ENCODE measurements around the gene GRM7.

- TF ChIP-seq GATA3 (IDR thresholded peaks at IDR 0.05; ENCODE audit: low read depth, low read length): no peak
- no peak for TF ChIP-seq GATA2 (IDR thresholded peaks at IDR 0.05; ENCODE audit: low read depth, low read length)
Observed at GRCh38 chr3:7700977-7701376, 840.1 kb downstream of the GRM7 start.

Data from SH-SY5Y (cell line).